ENCODE results near the gene TMEM141.
"Not testable (repeated sequence)": the region's sequence is repeated elsewhere in the genome, so short reads cannot be mapped to it uniquely, and the experiment has no call there.

TMEM141 gene

DNA sequence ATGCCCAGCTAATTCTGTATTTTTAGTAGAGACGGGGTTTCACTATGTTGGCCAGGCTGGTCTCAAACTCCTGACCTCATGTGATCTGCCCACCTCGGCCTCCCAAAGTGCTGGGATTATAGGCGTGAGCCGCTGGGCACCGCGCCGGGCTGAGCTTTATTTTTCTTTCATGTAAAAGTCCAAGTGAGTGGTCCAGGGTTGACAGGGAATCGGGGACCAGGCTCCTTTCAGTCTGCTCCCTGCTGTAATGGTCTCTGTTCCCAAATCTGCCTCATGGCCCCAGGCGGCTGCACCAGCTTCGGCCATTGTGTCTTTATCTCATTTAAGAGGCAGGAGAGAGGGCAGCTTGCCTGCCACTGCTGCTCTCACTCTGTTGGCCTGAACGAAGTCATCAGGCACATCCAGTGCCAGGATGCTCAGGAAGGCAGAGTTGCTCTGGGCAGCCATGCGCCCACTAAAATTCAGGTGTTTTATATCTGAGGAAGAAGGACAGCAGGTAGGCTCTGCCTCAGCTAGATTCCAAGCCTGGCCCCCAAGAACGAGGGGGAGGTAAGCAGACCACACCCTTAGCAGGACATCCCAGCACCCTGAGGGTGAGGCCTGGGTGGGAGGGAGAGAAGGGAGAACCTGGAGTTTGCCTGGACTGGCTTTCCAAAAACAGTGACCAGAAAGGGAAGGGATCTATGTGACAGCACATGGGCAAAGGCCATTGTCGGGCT, 3.3 kb downstream of the TMEM141 start:
- no peak for DNase-seq (ENCODE audit: low spot score)

DNA sequence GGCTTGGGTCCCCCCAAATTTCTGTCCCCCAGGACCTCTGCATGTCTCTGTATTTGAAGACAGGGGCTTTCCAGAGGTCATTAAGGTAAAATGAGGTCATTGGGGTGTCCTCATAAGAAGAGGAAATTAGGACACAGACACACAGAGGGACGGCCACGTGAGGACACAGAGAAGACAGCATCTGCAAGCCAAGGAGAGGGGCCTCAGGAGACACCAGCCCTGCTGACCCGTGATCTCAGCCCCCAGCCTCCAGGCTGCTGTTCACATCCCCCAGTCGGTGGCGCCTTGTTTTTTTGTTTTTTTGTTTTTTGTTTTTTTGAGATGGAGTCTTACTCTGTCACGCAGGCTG, 3.8 kb downstream of the TMEM141 start:
- DNase-seq (ENCODE audit: low spot score): no peak

DNA sequence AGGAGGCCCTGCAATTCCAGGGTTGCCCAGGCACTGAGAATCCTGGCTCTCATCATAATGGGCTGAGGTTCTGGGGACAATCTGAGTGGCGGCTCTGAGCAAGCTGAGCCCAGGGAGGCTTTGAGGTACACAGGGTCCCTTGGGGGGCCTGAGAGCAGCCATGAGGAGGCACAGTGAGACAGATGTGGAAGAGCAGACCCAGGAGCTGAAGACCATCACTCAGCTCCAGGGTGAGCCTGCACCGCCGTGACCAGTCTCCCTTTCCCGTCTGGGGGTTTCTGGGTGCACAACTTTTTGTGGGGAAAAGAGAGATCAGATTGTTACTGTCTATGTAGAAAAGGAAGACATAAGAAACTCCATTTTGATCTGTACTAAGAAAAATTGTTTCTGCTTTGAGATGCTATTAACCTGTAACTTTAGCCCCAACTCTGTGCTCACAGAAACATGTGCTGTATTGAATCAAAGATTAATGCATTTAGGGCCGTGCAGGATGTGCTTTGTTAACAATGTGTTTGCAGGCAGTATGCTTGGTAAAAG, 5.2 kb downstream of the TMEM141 start, which contains the start of gene CCDC183:
TSS of gene CCDC183 (plus strand) at position 101 of the 537 bp plus-strand sequence. CDS start at position 161, 60 bp downstream.
- DNase-seq (ENCODE audit: low spot score): no peak

DNA sequence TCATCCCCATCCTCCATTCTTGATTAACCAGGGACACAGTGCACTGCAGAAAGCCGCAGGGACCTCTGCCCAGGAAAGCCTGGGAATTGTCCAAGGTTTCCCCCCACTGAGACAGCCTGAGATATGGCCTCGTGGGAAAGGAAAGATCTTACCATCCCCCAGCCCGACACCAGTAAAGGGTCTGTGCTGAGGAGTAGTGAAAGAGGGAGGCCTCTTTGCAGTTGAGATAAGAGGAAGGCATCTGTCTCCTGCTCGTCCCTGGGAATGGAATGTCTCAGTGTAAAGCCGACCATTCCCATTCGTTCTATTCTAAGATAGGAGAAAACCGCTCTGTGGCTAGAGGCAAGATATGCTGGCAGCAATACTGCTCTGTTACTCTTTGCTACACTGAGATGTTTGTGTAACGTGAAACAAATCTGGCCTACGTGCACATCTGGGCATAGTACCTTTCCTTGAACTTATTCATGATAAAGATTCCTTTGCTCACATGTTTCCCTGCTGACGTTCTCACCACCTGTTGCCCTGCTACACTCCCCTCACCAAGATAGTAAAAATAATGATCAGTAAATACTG, 5.7 kb downstream of the TMEM141 start:
- not testable (repeated sequence) for DNase-seq (ENCODE audit: low spot score)

DNA sequence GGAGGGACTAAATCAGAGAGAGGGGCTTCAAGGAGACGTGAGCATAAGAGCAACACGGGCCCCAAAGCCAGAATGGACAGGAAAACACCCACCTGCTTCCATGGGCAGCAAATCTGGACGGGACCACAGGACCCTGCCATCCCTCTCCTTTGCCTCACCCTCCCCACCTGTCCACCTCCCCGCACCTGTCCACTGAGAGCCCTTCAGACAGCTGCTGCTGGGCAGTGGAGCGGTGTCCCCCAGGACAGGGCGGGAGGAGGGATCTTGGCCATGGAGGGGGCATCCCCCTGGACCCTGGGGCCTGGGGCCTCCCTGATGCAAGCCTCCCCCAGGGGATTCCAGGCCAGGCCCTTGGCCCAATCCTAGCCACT, 7.5 kb downstream of the TMEM141 start:
- DNase-seq (ENCODE audit: low spot score): no peak

DNA sequence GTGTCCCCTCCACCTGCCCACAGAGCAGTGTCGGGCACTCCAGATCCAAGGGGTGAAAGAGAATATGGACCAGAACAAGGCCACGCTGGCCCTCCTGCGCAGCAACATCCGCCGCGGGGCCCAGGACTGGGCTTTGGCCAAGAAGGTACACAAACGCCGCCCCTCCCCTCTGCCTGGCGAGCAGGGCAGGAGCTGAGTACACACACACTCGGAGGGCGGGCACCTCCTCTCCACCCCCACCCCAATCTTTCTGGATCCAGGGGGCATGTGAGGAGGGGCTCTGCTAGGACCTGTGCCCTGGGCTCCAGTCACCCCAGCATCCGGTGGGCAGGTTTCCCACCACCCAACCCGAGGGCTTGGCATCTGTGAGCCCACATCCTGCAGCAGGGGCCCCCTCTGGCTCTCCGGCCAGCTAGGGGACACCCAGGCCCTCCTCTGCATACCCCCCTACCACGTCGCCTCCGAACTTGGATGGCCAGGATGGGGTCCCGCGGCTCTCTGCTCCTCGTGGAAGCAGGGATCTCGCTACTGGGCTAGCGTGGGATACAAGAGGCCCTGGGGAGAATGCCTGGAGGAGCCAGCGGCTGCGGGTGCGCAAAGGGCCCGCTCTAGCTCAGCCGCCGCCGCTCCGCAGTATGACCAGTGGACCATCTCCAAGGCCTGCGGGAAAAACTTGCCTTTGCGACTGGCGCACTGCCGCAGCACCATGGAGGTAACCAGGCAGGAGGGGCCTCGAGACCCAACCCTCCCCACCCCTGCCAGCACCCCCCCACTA, 8.1 kb downstream of the TMEM141 start:
- DNase-seq (ENCODE audit: low spot score): no peak

DNA sequence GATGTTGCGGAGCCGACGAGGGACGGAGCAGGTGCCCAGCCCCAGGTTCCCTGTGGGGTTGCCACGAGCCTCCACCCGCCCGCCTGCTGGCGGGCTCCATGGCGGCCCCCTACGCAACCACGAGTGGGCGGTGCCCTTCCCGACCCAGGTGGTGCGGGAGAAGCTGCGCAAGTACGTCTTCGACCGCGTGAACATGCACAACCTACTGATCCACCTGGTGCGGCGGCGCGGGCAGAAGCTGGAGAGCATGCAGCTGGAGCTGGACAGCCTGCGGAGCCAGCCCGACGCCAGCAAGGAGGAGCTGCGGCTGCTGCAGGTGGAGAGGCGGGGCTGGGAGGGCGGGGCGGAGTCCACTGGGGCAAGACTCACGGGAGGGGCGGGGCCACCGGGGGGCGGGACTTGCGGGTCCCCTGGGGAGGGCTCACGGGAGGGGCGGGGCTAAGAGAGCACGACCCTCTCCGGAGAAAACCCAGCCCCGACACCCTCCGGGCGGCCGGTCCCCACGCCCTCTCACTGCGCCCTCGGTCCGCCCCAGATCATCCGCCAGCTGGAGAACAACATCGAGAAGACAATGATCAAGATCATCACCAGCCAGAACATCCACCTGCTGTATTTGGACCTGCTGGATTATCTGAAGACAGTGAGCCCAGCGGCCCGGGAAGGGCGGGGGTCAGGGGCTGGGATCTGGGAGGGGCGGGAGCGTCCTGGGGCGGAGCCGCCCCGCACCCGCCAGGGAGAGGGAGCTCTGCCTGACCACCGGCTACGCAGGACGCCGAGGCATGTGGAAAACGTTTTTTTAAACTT, 8.9 kb downstream of the TMEM141 start:
- peak; percentile 87 for DNase-seq (ENCODE audit: low spot score)

DNA sequence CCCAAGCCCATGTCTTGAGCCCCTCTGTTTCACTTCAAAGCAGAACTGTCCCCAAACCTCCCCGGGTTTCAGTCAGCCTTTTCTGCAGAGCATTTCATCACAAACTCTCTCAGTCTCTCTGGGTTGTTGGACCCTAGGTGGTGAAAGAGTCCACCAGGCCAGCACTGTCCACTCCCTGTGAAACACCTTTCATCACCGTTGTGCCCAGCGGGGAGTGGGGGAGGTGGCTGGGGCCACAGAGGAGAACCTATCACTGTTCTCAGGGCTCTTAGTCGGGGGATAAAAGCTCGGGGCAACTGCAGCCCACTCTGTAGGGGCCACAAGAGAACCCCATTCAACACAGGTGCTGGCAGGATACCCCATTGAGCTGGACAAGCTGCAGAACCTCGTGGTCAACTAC, 11.2 kb downstream of the TMEM141 start:
- no peak for DNase-seq (ENCODE audit: low spot score)

DNA sequence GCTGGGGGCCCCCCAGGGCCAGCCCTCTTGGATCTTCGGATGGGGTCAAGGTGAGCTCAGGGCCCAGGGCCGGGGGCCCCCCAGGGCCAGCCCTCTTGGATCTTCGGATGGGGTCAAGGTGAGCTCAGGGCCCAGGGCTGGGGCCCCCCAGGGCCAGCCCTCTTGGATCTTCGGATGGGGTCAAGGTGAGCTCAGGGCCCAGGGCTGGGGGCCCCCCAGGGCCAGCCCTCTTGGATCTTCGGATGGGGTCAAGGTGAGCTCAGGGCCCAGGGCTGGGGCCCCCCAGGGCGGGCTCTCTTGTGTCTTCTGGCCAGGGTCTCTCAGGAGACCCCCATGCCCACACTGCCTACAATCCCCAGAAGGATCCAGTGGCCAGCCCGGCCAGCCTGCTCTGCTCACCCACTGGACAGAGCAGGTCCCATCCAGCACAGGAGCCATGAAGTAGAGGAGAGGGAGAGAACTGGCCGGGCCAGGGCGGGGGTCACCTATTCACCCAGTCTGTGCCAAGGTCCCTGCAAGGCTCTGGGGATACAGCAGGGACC, 11.9 kb downstream of the TMEM141 start:
- not testable (repeated sequence) for DNase-seq (ENCODE audit: low spot score)

DNA sequence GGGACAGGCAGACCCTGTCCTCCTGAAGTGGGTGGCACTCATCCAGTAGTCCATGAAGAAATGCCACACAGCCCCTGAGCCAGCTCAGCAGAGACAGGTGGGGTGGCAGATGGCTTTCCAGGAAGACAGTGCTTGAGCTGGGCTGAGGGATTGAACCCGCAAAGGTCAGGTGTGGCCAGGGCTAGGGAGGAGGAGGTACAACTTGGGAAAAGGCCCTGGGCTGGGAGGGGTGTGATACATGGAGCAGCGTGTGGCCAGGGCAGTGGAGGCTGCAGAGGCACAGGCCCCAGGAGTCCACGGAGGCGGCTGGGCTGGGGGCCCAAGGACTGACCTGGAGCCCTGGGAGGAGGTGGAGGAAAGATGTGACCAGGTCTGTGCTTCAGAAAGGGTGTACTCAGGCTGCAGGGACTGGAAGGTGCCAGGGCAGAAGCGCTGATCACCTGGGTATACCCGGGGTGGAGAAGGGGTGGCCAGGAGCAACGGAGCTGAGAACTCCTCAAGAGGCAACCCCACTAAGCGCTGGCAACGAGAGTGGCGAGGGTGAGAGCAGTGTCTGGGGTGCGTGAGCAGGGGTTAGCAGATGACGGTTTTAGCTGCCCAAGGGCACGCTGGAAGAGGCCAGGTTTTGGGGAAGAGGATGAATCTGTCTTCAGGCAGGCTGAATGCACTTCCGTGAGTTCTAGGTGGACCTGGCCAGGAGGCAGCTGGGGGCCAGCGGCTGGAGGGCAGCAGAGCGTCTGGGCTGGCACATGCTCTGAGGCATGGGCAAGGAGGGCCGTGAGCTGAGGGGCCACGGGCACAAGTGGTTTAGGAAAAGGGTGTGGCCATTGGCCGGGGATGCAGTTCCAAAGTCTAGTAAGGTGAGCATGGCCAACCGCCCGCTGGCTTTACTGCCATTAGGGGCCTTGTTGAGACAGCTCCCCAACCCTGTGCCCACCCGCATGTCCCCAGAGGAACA, 12.7 kb downstream of the TMEM141 start:
- no peak for DNase-seq (ENCODE audit: low spot score)

DNA sequence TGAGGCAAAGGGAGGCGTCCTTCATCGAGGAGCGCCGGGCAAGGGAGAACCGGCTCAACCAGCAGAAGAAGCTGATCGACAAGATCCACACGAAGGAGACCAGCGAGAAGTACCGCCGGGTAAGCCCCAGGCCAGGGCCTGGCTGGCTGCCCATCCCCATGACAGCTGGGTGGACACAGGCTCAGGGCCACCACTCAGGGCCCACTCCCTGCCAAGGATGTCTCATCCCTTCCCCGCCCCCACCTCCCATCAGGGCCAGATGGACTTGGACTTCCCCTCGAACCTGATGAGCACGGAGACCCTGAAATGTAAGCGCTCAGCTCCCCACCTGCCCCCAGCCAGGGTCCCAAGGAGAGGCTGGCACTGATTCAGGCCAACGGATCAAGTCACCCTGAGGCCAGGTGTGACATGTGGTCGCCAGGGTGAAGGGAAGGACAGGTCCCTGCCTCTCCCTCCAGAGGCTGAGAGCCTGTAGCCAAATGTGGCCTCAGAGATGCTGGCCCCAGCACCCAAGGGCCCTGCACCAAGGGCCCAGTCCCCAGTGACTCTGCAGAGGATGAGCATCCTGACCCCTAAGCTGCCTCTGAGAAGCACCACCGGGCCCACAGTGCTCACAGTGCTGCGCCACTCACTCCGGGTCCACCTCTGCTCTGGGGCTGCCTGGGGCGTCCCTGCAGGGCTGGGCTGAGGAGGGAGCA, 13.5 kb downstream of the TMEM141 start:
- no peak for DNase-seq (ENCODE audit: low spot score)

DNA sequence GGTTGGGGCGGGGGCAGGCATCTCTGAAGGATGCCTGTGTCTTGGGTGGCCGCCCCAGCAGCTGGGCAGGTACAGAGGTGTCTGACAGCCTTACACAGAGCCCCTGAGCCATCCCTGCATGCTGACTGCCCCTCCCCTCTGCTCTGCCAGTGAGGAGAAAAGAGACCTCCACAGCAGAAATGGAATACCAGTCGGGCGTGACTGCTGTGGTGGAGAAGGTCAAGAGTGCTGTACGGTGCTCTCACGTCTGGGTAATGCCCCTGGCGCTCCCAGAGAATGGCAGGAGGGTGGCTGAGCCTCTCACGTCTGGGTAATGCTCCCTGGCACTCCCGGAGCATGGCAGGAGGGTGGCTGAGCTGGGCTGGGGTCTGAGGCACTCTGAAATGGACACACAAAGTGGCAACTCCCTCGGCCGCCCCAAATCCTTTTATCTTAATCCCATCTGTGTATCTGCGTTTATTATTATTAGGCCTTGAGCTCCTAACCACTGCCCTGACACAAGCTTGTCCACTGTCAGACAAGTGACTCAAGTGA, 14.1 kb downstream of the TMEM141 start:
- no peak for DNase-seq (ENCODE audit: low spot score)

DNA sequence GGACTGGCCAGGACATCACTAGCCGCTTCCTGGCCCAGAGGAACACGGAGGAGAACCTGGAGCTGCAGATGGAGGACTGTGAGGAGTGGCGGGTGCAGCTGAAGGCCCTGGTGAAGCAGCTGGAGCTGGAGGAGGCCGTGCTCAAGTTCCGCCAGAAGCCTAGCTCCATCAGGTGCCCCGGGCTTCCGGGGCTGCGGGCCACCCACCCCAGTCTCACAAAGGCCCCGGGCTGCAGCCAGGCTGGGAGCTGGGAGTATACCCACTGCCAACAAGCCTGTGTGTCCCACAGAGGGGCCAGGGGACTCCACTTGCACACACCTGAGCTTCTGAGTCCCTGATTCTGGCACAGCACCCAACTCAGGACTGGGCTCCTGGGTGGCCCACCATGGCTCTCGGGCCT, 14.9 kb downstream of the TMEM141 start:
- no peak for DNase-seq (ENCODE audit: low spot score)

DNA sequence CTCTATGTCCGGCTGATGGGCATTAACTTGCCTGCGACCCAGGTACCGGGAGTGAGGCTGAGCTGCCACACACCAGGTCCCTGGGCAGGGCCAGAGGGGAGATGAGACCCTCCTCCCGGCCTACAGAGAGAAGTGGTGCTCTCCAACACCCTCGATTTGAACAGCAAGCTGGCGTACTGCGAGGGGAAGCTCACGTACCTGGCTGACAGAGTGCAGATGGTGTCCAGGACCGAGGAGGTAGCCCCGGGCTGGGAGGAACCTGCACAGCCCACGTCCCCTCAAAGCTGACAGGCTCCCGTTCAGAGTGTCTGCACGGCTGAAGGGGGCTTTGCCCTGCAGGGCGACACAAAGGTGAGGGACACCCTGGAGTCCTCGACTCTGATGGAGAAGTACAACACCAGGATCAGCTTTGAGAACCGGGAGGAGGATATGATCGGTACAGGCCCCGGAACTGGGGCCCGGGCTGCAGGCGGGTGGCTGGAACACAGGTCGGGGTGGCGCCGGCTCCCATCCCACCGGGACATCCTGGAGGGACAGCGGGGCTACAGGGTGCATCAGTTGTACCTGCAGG, 15.6 kb downstream of the TMEM141 start:
- DNase-seq (ENCODE audit: low spot score): no peak

DNA sequence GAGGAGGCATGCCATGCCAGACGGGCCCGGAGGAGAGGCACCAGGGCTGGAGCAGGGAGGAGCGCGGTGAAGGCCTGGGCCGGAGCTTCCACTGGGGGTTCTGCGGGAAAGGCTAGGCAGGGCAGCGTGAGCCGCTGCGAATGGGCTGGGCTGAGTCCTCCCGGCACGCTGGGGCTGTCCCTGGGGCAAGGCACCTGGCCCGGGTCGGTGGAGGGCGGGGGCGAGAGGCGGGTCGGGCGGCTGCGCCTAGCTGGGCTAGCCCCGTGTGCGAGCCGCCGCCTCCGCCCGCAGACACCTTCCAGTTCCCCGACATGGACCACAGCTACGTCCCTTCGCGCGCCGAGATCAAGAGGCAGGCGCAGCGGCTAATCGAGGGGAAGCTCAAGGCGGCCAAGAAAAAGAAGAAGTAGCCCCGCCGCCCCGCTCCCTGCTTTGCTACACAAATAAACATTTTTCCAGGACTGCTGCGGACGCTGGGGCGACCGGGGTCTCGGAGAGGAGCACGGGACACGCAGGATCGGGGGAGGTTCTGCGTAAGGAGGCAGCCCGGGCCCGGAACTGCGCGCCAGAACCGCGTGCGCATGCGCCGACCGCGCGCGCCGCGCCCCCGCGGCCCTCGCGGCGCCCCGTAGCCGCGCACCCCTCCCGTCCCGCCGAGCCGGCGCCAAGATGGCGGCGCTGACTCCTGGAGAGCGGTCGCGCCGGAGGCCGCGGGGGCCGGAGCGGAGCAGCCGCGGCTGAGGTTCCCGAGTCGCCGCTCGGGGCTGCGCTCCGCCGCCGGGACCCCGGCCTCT, 16.3 kb downstream of the TMEM141 start, which contains the start of gene RABL6:
TSS of gene RABL6 (plus strand) at position 668 of the 794 bp plus-strand sequence. CDS start 249 bp downstream, outside the sequence.
- DNase-seq (ENCODE audit: low spot score): peak; percentile 98

DNA sequence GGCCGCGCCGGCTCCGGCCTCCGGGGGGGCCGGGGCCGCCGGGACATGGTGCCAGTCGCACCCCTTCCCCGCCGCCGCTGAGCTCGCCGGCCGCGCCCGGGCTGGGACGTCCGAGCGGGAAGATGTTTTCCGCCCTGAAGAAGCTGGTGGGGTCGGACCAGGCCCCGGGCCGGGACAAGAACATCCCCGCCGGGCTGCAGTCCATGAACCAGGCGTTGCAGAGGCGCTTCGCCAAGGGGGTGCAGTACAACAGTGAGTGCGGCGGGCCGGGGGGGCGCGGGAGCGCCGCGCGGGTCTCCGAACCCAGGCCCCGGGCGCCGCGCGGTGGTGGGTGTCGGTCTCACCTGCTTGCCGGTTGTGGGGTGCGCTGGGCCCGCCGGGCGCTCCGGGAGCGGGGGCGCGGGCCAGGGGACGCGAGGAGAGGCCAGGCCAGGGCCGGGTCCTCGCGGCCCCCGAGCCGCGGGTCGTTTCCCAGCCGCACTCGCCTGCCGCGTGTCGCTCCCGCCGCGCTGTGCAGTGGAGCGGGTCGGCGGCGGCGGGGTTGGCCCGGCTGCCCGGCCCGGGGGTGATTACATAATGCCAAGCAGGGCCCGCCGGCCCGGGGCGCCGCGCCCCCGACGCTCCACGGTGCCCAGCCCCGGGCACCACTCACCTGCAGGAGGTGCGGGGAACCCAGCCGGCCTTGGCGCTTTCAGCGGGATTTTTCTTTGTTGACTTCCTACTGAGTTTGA, 17.1 kb downstream of the TMEM141 start:
- DNase-seq (ENCODE audit: low spot score): peak; percentile 62

DNA sequence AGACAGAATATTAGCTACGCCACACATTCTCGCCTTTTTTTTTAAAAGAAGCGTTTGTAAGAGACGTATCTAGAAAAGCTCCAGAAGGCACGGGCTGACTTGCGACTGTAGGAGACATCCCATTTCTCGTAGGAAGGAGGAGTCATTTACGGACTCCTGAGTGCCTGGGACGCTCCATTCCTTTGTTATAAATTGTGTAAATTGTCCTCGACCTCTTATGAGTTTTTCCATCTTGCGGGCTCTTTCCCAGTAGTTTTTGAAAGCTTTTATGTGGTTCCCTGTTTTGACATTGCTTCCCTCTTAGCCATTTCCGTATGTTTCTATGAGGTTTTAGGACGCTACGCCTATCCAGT, 17.6 kb downstream of the TMEM141 start:
- DNase-seq (ENCODE audit: low spot score): no peak
